Bone marrow (tissue), 2 donors: ENCODE measurements around the gene NGF.

Source experiments
- DNase-seq, 2 donors: peaks; one replicate each; lab custom pipeline; 2025; lab: John Stamatoyannopoulos, UW

Gene NGF

GRCh38 chr1:115238336-115239147 is 99.5 kb downstream of the NGF start:
- no peak for DNase-seq

GRCh38 chr1:115237507-115237906 is 100.5 kb downstream of the NGF start:
- no peak for DNase-seq

- DNase-seq = no peak
Measured at GRCh38 chr1:115237023-115237422, 101.0 kb downstream of the NGF start.
